H1 (cell line): ENCODE results near the gene ARHGAP35. TPM values are rescaled to one million over a fixed set of nuclear protein-coding genes. Genes with fewer than 3 reads are reported as not detected.
A peak's percentile ranks its signal among the peaks of the same experiment; 100 is the strongest.

ENCODE experiments used
- BCL11A ChIP-seq, 2 experiments: IDR thresholded peaks; one replicate each; pipeline ENCODE4 v1.6.1; 2011; ENCODE audit warnings: low read depth in 2 of 2, low read length in 2 of 2, mild to moderate bottlenecking in 2 of 2
- CHD7 ChIP-seq: fragments of 300-600 bp; sonication (generic); IDR thresholded peaks from 2 replicates; pipeline ENCODE4 v1.7.1; 2012; ENCODE audit warnings: low read length, moderate library complexity, mild to moderate bottlenecking, inconsistent platforms; ENCODE audit not compliant: insufficient replicate concordance
- GTF2F1 ChIP-seq: IDR thresholded peaks from 2 replicates; pipeline ENCODE4 v1.6.1; 2012; ENCODE audit warnings: low read depth, low read length, improper control_type of control experiment, borderline replicate concordance
- KDM1A ChIP-seq: fragments of 200-600, 300-600 bp; sonication (generic); IDR thresholded peaks from 2 replicates; pipeline ENCODE4 v1.7.1; 2016; ENCODE audit warnings: mild to moderate bottlenecking, low read length, borderline replicate concordance
- KDM4A ChIP-seq: IDR thresholded peaks from one replicate; pipeline ENCODE4 v1.7.1; 2012; ENCODE audit warnings: low read depth, mild to moderate bottlenecking, moderate library complexity, low read length, inconsistent platforms; ENCODE audit not compliant: severe bottlenecking
- NANOG ChIP-seq: IDR thresholded peaks from 2 replicates; pipeline ENCODE4 v1.6.1; 2011; ENCODE audit warnings: low read length, low read depth, mild to moderate bottlenecking, inconsistent platforms; ENCODE audit not compliant: insufficient read depth, poor library complexity, severe bottlenecking
- RBBP5 ChIP-seq: IDR thresholded peaks from 2 replicates; pipeline ENCODE4 v1.7.1; 2012; ENCODE audit warnings: low read depth, mild to moderate bottlenecking, inconsistent platforms, low read length, moderate library complexity, borderline replicate concordance
- SP4 ChIP-seq: IDR thresholded peaks from 2 replicates; pipeline ENCODE4 v1.6.1; 2012; ENCODE audit warnings: low read length, inconsistent platforms
- TAF1 ChIP-seq: IDR thresholded peaks from 2 replicates; pipeline ENCODE4 v1.6.1; 2011; ENCODE audit warnings: mild to moderate bottlenecking, low read depth, low read length
- TCF12 ChIP-seq: IDR thresholded peaks from 2 replicates; pipeline ENCODE4 v1.6.1; 2011; ENCODE audit warnings: low read depth, mild to moderate bottlenecking, low read length
- polyA plus RNA-seq, 7 experiments: library from polyadenylated mRNA; depleted of rRNA in 3 of 7; stranded (reverse) in 5 of 7; unstranded in 2 of 7; fragments of >200 nt in 5 of 7; fragments of 200-250 nt in 2 of 7; gene quantifications; 1 replicate in 5 of 7; 2 replicates in 1 of 7; 4 replicates in 1 of 7; pipeline versions ENCODE4 v1.2.1 to v1.2.3, GENCODE V29; 2011 to 2013; ENCODE audit warnings: missing spikeins in 2 of 7, mixed read lengths in 2 of 7
- total RNA-seq: library from RNA; stranded (reverse); fragmentation: NEBNext Ultra II Directional; extraction: Animal tissue kit (Norgen Biotek cat#: 25700); gene quantifications from 2 replicates; pipeline ENCODE4 v1.2.1, GENCODE V29; 2021

ARHGAP35 gene
- total and polyA plus RNA-seq, 2 of the 8 experiments (the other 6 are each of a cell fraction or from before 2014, with no cell fraction given), result 29.7 to 64.5 TPM

- TF ChIP-seq CHD7, result no peak
- TF ChIP-seq TAF1, result peak; percentile 96
- TF ChIP-seq RBBP5, result peak; percentile 50; the same call in 1 of the 2 replicates
- TF ChIP-seq KDM1A, result peak; percentile 45; the same call in 1 of the 2 replicates
- 0 out of 2 replicates have a peak, but pooled peaks have one; percentile 18 for TF ChIP-seq GTF2F1
- TF ChIP-seq TCF12, result no peak
- TF ChIP-seq KDM4A, result peak; percentile 59
- no peak for TF ChIP-seq SP4
- no peak for TF ChIP-seq BCL11A (IDR thresholded peaks at IDR 0.05; ENCODE audit: low read depth in 2 of 2, low read length in 2 of 2)
- TF ChIP-seq NANOG, result no peak
Observed at GRCh38 chr19:46860125-46860845, 512 bp upstream of the ARHGAP35 start (continued).
